Activated naive CD4-positive, alpha-beta T cell treated with anti-CD3 and anti-CD28 coated beads for 36 hours (primary cell): ENCODE data around the gene DOP1A. TPM values are rescaled to one million over a fixed set of nuclear protein-coding genes. Genes with fewer than 3 reads are reported as not detected.

Experiments used
- CTCF ChIA-PET: fragments of 350-600 bp; sonication (Branson Sonifier 250); formaldehyde crosslinking; loops from one replicate; lab custom pipeline; 2021; ENCODE audit warnings: antibody characterized with exemption; lab: Charles Lee
- DNase-seq: peaks from one replicate; pipeline ENCODE4 v3.0.0-alpha.2; 2020
- H3K27ac Mint-ChIP-seq: one replicate; pipeline ENCODE4 v1.8.0; 2021; ENCODE audit warnings: mild to moderate bottlenecking, mixed read lengths
- H3K27me3 Mint-ChIP-seq: one replicate; pipeline ENCODE4 v1.8.0; 2021; ENCODE audit warnings: low read depth, mixed read lengths
- H3K36me3 Mint-ChIP-seq: one replicate; pipeline ENCODE4 v1.8.0; 2021; ENCODE audit warnings: low read depth, mixed read lengths
- H3K4me1 Mint-ChIP-seq: one replicate; pipeline ENCODE4 v1.8.0; 2021; ENCODE audit warnings: low read depth, mixed read lengths
- H3K4me3 Mint-ChIP-seq: one replicate; pipeline ENCODE4 v1.8.0; 2021; ENCODE audit warnings: mild to moderate bottlenecking, moderate library complexity, mixed read lengths
- H3K9me3 Mint-ChIP-seq: one replicate; pipeline ENCODE4 v1.8.0; 2021; ENCODE audit warnings: mixed read lengths
- intact Hi-C: fragments of 100-400 bp; cut with micrococcal nuclease; formaldehyde crosslinking; loops from one replicate; pipeline ENCODE4 v1.15.1; 2023
- total RNA-seq, 2 experiments: library from RNA; stranded (reverse); gene quantifications; one replicate each; pipeline ENCODE4 v1.2.3, GENCODE V29; 2021

Gene DOP1A
- total RNA-seq, 2 experiments from 2014 or later = 5.0 to 6.5 TPM

GRCh38 chr6:83124553-83124952 is 57.1 kb downstream of the DOP1A start:
- Mint-ChIP-seq H3K27me3 (no peaks in the 10 kb centered on the region), H3K36me3 (peaks cover 24% of the 10 kb centered on the region), H3K4me3 (no peak overlapping the region), H3K9me3 (no peaks in the 10 kb centered on the region), H3K4me1 (no peaks in the 10 kb centered on the region), H3K27ac (no peak overlapping the region)
- intact Hi-C loops = no loop called here
- DNase-seq = no peak
- CTCF ChIA-PET = no interaction called here

GRCh38 chr6:83125425-83125824 is 58.0 kb downstream of the DOP1A start:
- intact Hi-C loops = no loop called here
- H3K9me3 Mint-ChIP-seq = no peaks in the 10 kb centered on the region
- DNase-seq = no peak
- H3K4me3 Mint-ChIP-seq = no peak overlapping the region
- peaks cover 23% of the 10 kb centered on the region for H3K36me3 Mint-ChIP-seq
- H3K27ac Mint-ChIP-seq = no peak overlapping the region
- CTCF ChIA-PET = no interaction called here
- H3K27me3 Mint-ChIP-seq = no peaks in the 10 kb centered on the region
- H3K4me1 Mint-ChIP-seq = no peaks in the 10 kb centered on the region

GRCh38 chr6:83126223-83126622 is 58.8 kb downstream of the DOP1A start:
- no peaks in the 10 kb centered on the region for H3K4me1 Mint-ChIP-seq
- DNase-seq = no peak
- H3K27ac Mint-ChIP-seq = no peak overlapping the region
- H3K4me3 Mint-ChIP-seq = no peak overlapping the region
- H3K27me3 Mint-ChIP-seq = no peaks in the 10 kb centered on the region
- intact Hi-C loops = no loop called here
- peaks cover 26% of the 10 kb centered on the region for H3K36me3 Mint-ChIP-seq
- CTCF ChIA-PET = no interaction called here
- H3K9me3 Mint-ChIP-seq = no peaks in the 10 kb centered on the region

GRCh38 chr6:83126807-83127206 is 59.3 kb downstream of the DOP1A start:
- Mint-ChIP-seq H3K4me1 (no peaks in the 10 kb centered on the region), H3K27me3 (no peaks in the 10 kb centered on the region), H3K36me3 (peaks cover 27% of the 10 kb centered on the region), H3K9me3 (no peaks in the 10 kb centered on the region), H3K4me3 (no peak overlapping the region), H3K27ac (no peak overlapping the region)
- intact Hi-C loops = no loop called here
- CTCF ChIA-PET = no interaction called here
- no peak for DNase-seq

GRCh38 chr6:83127258-83127657 is 59.8 kb downstream of the DOP1A start:
- Mint-ChIP-seq H3K36me3 (peaks cover 27% of the 10 kb centered on the region), H3K27me3 (no peaks in the 10 kb centered on the region), H3K4me1 (no peaks in the 10 kb centered on the region), H3K9me3 (no peaks in the 10 kb centered on the region), H3K27ac (no peak overlapping the region), H3K4me3 (no peak overlapping the region)
- intact Hi-C loops = no loop called here
- no peak for DNase-seq
- CTCF ChIA-PET = no interaction called here

GRCh38 chr6:83127976-83128375 is 60.5 kb downstream of the DOP1A start:
- CTCF ChIA-PET = no interaction called here

GRCh38 chr6:83132121-83132520 is 64.7 kb downstream of the DOP1A start:
- H3K27me3 Mint-ChIP-seq = no peaks in the 10 kb centered on the region
- H3K9me3 Mint-ChIP-seq = no peaks in the 10 kb centered on the region
- intact Hi-C loops = no loop called here
- no peak overlapping the region for H3K4me3 Mint-ChIP-seq
- CTCF ChIA-PET = interaction anchor here (0.6 kb wide), 1 partner anchor 89 kb away, joined by 3 read pairs; no protein-coding TSS in a partner anchor
- peaks cover 19% of the 10 kb centered on the region for H3K36me3 Mint-ChIP-seq
- no peak for DNase-seq
- H3K27ac Mint-ChIP-seq = no peak overlapping the region
- no peaks in the 10 kb centered on the region for H3K4me1 Mint-ChIP-seq

More at GRCh38 chr6:83127976-83128375, 60.5 kb downstream of the DOP1A start:
- Mint-ChIP-seq H3K9me3 (no peaks in the 10 kb centered on the region), H3K4me1 (no peaks in the 10 kb centered on the region), H3K36me3 (peaks cover 29% of the 10 kb centered on the region), H3K27me3 (no peaks in the 10 kb centered on the region), H3K27ac (no peak overlapping the region), H3K4me3 (no peak overlapping the region)
- intact Hi-C loops = no loop called here
- no peak for DNase-seq

- intact Hi-C loops = no loop called here
- H3K9me3 Mint-ChIP-seq = no peaks in the 10 kb centered on the region
- no peaks in the 10 kb centered on the region for H3K4me1 Mint-ChIP-seq
- DNase-seq = no peak
- no peak overlapping the region for H3K27ac Mint-ChIP-seq
- no peaks in the 10 kb centered on the region for H3K27me3 Mint-ChIP-seq
- CTCF ChIA-PET = no interaction called here
- no peak overlapping the region for H3K4me3 Mint-ChIP-seq
- H3K36me3 Mint-ChIP-seq = peaks cover 11% of the 10 kb centered on the region
These were observed 70.7 kb downstream of the DOP1A start for GRCh38 chr6:83138118-83138722.

- H3K4me3 Mint-ChIP-seq = no peak overlapping the region
- H3K27ac Mint-ChIP-seq = no peak overlapping the region
- H3K36me3 Mint-ChIP-seq = peaks cover 14% of the 10 kb centered on the region
- intact Hi-C loops = no loop called here
- no peaks in the 10 kb centered on the region for H3K4me1 Mint-ChIP-seq
- CTCF ChIA-PET = no interaction called here
- no peaks in the 10 kb centered on the region for H3K9me3 Mint-ChIP-seq
- no peak for DNase-seq
- no peaks in the 10 kb centered on the region for H3K27me3 Mint-ChIP-seq
These were observed 71.3 kb downstream of the DOP1A start for GRCh38 chr6:83138758-83139157.

- no peak overlapping the region for H3K27ac Mint-ChIP-seq
- H3K4me3 Mint-ChIP-seq = no peak overlapping the region
- no peaks in the 10 kb centered on the region for H3K27me3 Mint-ChIP-seq
- no peak for DNase-seq
- no peaks in the 10 kb centered on the region for H3K4me1 Mint-ChIP-seq
- CTCF ChIA-PET = no interaction called here
- no peaks in the 10 kb centered on the region for H3K9me3 Mint-ChIP-seq
- peaks cover 14% of the 10 kb centered on the region for H3K36me3 Mint-ChIP-seq
- intact Hi-C loops = no loop called here
These were observed 83.6 kb downstream of the DOP1A start for GRCh38 chr6:83151114-83151513.

GRCh38 chr6:83152913-83153312 is 85.4 kb downstream of the DOP1A start:
- H3K36me3 Mint-ChIP-seq = peaks cover 14% of the 10 kb centered on the region

GRCh38 chr6:83153883-83154521 is 86.5 kb downstream of the DOP1A start:
- no peak overlapping the region for H3K27ac Mint-ChIP-seq
- CTCF ChIA-PET = interaction anchor here (1.0 kb wide), 1 partner anchor 61 kb away, joined by 5 read pairs; no protein-coding TSS in a partner anchor

More at GRCh38 chr6:83152913-83153312, 85.4 kb downstream of the DOP1A start:
- no peaks in the 10 kb centered on the region for H3K4me1 Mint-ChIP-seq
- no peaks in the 10 kb centered on the region for H3K9me3 Mint-ChIP-seq
- intact Hi-C loops = no loop called here
- no peak overlapping the region for H3K27ac Mint-ChIP-seq
- no peaks in the 10 kb centered on the region for H3K27me3 Mint-ChIP-seq
- CTCF ChIA-PET = interaction anchor here (0.6 kb wide), 2 partner anchors 67 to 84 kb away, joined by 3 read pairs; no protein-coding TSS in a partner anchor
- no peak for DNase-seq
- no peak overlapping the region for H3K4me3 Mint-ChIP-seq

GRCh38 chr6:83155794-83156193 is 88.3 kb downstream of the DOP1A start:
- H3K27me3 Mint-ChIP-seq = no peaks in the 10 kb centered on the region
- no peaks in the 10 kb centered on the region for H3K9me3 Mint-ChIP-seq
- no peak overlapping the region for H3K27ac Mint-ChIP-seq
- intact Hi-C loops = no loop called here
- peaks cover 19% of the 10 kb centered on the region for H3K36me3 Mint-ChIP-seq
- CTCF ChIA-PET = interaction anchor here (1.3 kb wide), 1 partner anchor 88 kb away, joined by 5 read pairs; the partner anchor contains the start of gene DOP1A
- no peak overlapping the region for H3K4me3 Mint-ChIP-seq
- H3K4me1 Mint-ChIP-seq = no peaks in the 10 kb centered on the region
- no peak for DNase-seq

More at GRCh38 chr6:83153883-83154521, 86.5 kb downstream of the DOP1A start:
- Mint-ChIP-seq H3K9me3 (no peaks in the 10 kb centered on the region), H3K36me3 (peaks cover 14% of the 10 kb centered on the region), H3K27me3 (no peaks in the 10 kb centered on the region), H3K4me3 (no peak overlapping the region), H3K4me1 (no peaks in the 10 kb centered on the region)
- intact Hi-C loops = no loop called here
- DNase-seq = no peak
